ENCODE data around the gene PTPRO.

GRCh38 chr12:15435597-15435996, 113.3 kb downstream of the PTPRO start:
- TF ChIP-seq CTCF (IDR thresholded peaks at IDR 0.05) (no peak), POLR2A (IDR thresholded peaks at IDR 0.05) (no peak)
